VCaP (cell line): Measurements from ENCODE around the gene POR.

Experiments used
- H3K27ac ChIP-seq: fragments of 450-650 bp; 2 replicates; pipeline ENCODE4 v1.5.1; 2017
- CTCF ChIP-seq: fragments of 450-650 bp; conservative IDR thresholded peaks from 2 replicates; pipeline ENCODE4 v1.5.1; 2017; ENCODE audit warnings: mild to moderate bottlenecking, moderate library complexity

The POR gene

DNA sequence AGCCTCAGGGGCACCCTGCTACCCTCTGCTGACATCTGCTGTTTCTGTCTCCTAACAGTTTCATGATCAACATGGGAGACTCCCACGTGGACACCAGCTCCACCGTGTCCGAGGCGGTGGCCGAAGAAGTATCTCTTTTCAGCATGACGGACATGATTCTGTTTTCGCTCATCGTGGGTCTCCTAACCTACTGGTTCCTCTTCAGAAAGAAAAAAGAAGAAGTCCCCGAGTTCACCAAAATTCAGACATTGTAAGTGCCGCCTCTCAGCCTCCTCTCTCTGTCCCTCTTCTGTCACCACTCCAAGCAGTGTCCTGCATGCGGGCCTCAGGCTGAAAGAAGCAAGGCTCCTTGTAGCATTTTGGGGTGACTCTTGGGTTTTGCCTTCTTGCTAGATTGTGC, 39.0 kb downstream of the POR start:
- no peak overlapping the region for H3K27ac ChIP-seq
- no peak for TF ChIP-seq CTCF

DNA sequence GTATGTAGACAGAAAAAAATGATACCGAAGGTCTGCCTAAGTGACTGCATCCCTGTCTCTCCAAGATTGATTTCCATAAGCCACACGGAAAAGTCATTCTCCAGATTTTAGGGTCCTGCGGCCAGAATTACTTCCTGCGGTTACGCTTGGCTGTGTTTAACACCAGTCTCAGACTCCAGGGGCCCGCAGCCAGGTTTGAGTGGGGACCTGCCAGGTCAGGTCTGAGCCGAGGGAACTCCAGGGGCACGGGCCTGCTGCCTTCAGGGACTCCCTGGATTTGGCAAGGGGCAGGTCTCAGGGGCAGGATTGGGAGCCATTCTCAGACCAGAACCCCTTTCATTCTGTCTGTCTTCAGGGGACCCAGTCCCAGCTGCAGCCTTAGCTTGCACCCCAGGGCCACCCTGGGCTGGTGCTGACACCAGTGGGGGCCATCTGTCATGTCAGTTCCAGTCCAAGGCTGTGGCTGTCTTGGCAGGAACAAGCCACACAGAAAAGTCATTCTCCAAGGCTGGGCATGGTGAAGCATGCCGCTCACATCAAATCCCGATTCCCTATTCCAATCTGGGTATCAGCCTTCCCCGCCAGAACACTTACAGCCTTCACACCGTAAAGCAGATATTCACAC, 40.5 kb downstream of the POR start:
- no peak for TF ChIP-seq CTCF
- H3K27ac ChIP-seq = peak overlapping the region; percentile 81; the same call in 1 of the 2 replicates

DNA sequence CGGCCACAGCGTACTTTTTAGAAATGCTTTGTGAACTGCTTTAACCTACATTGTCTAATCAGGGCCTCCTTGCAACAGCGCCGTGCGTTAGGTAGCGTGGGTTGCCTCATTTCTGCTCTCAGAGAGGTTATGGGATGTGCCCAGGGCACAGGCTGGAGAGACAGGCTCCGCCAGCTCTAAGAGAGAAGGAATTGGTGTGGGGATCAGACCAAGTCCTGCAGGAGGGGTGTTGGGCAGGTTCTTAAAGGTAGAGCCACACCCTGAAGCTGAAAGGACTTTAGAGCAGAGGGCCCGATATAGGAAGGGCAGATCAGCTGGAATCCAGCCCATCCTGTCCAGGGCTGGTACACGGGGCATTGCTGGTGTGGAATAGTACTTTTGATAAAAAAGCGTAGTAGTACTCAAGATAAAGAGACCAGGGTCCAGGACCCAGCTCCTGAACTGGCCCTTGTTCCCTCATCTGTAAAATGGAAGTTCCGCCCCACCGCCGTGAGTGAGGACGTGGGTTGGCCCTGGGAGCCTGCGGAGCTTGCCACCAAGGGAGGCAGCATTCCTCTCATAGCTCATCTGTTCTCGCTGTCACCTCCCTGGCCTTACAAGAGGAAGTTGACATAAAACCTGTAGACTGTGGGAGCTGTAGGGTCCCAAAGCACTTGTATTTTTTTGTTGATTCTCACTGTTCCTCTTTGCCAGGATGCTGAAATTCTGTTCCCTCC, 42.2 kb downstream of the POR start:
- TF ChIP-seq CTCF = no peak
- peak overlapping the region; percentile 81 for H3K27ac ChIP-seq

DNA sequence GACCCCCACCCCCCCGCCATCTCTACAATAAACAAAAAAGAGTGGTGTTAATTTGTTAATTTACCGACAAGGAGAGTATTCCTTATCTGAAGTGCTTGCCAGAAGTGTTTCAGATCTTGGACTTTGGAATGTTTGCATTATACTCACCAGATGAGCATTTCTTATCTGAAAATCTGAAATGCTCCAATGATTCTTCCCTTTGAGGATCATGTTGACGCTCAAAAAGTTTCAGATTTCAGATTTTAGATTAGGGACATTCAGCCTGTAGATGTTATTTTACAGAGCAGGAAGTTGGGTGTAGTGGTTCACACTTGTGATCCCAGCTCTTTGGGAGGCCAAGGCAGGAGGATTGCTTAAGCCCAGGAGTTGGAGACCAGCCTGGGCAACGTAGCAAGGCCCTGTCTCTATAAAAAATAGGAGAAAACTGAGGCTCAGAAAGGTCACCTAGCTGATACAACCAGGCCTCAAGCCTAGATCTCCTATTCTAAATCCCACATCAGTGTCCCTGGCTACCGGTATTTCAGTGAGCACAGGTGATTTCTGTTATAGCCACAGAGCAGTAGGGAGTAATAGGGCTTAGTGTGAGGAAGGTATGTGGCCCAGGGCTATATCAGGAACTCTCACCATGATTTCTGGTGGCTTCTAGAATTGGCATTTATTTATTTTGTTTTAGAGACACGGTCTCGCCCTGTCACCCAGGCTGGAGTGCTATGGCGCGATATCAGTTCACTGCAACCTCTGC, 44.0 kb downstream of the POR start:
- no peak for TF ChIP-seq CTCF
- H3K27ac ChIP-seq = peak overlapping the region; percentile 81

DNA sequence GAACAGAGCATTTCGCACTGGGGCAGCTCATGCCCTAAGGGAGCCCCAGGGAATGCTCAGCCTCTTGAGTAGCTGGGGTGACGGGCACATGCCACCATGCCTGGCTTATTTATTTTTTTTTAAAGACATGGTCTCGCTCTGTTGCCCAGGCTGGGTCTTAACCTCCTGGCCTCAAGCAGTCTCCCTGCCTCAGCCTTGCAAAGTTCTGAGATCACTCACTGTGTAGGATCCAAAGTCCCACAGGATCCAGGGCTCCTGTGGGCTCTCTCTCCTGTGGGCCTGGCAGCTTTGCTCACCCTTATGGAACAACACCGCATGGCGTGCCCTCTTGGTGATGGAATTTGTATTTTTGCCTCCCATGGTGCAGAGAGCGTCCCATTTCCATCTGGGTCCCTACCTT, 45.4 kb downstream of the POR start:
- TF ChIP-seq CTCF = no peak
- H3K27ac ChIP-seq = peak overlapping the region; percentile 81; the same call in 1 of the 2 replicates

GRCh38 chr7:75961218-75961617, 46.3 kb downstream of the POR start:
- TF ChIP-seq CTCF = peak; percentile 41
- peak overlapping the region; percentile 81; the same call in 1 of the 2 replicates for H3K27ac ChIP-seq
